Natural killer cell treated with Interleukin-12 subunit alpha and Interleukin-12 subunit beta and Interleukin-15 and Interleukin-18, amount 100 ng/mL, for 72 hours (primary cell): ENCODE results near the gene AGPAT1. TPM values are rescaled to one million over a fixed set of nuclear protein-coding genes. Genes with fewer than 3 reads are reported as not detected.

Experiments
- ATAC-seq, 2 donors: fragments of 150-1000 bp; cut with Tn5 transposase in 1 of 2; sonication (Bioruptor Pico), chemical (Tn5 transposase) in 1 of 2; 2 replicates each; pipeline ENCODE4 v1.10.0; 2021
- DNase-seq: peaks from one replicate; pipeline ENCODE4 v3.0.0; 2022; ENCODE audit warnings: low spot score
- H3K27ac Mint-ChIP-seq, 2 donors: 1 replicate in 1 of 2; 2 replicates in 1 of 2; pipeline ENCODE4 v1.8.0; 2022; ENCODE audit warnings: mixed read lengths in 2 of 2, mild to moderate bottlenecking in 1 of 2, moderate library complexity in 1 of 2
- H3K27me3 Mint-ChIP-seq, 2 donors: 1 replicate in 1 of 2; 2 replicates in 1 of 2; pipeline ENCODE4 v1.8.0; 2022; ENCODE audit warnings: mixed read lengths in 2 of 2
- H3K36me3 Mint-ChIP-seq: one replicate; pipeline ENCODE4 v1.8.0; 2022; ENCODE audit warnings: mixed read lengths
- H3K4me1 Mint-ChIP-seq, 2 donors: 1 replicate in 1 of 2; 2 replicates in 1 of 2; pipeline ENCODE4 v1.8.0; 2022; ENCODE audit warnings: low read depth in 2 of 2, mixed read lengths in 2 of 2, mild to moderate bottlenecking in 1 of 2
- H3K4me3 Mint-ChIP-seq: one replicate; pipeline ENCODE4 v1.8.0; 2022; ENCODE audit warnings: mixed read lengths
- H3K9me3 Mint-ChIP-seq: 2 replicates; pipeline ENCODE4 v1.8.0; 2022; ENCODE audit warnings: mixed read lengths
- total RNA-seq, 2 donors: library from RNA; stranded (reverse); gene quantifications; one replicate each; pipeline ENCODE4 v1.2.3, GENCODE V29; 2022

The AGPAT1 gene
- total RNA-seq = 10 to 100 TPM; 39.2 to 43.0 TPM

- peak within 1 kb of the TSS; percentile 93 for H3K4me3 Mint-ChIP-seq
- H3K36me3 Mint-ChIP-seq = no peaks in the 10 kb centered on the region
- no peaks in the 10 kb centered on the region for H3K27me3 Mint-ChIP-seq
- H3K27ac Mint-ChIP-seq = peak within 1 kb of the TSS; percentile 92 to 95
- peak; percentile 97 for DNase-seq
- H3K9me3 Mint-ChIP-seq = no peaks in the 10 kb centered on the region
- H3K4me1 Mint-ChIP-seq = peaks cover 60 to 61% of the 10 kb centered on the region in 2 donors
- ATAC-seq = peak; percentile 72 to 77
Observed at GRCh38 chr6:32175711-32176475, at the start of gene AGPAT1. TSS of gene AGPAT1 (minus strand) at chr6:32176084. CDS start at chr6:32171496, 4,588 bp downstream.

- DNase-seq (no peak), ATAC-seq (no peak)
- Mint-ChIP-seq H3K27ac (no peak overlapping the region), H3K4me1 (no peaks in the 10 kb centered on the region), H3K27me3 (no peaks in the 10 kb centered on the region), H3K9me3 (no peaks in the 10 kb centered on the region), H3K4me3 (no peak overlapping the region), H3K36me3 (no peaks in the 10 kb centered on the region)
Observed at GRCh38 chr6:32224696-32225095, 48.8 kb upstream of the AGPAT1 start.

- Mint-ChIP-seq H3K9me3 (no peaks in the 10 kb centered on the region), H3K4me1 (no peaks in the 10 kb centered on the region), H3K27ac (no peak within 1 kb of the TSS), H3K27me3 (no peaks in the 10 kb centered on the region), H3K36me3 (no peaks in the 10 kb centered on the region), H3K4me3 (no peak within 1 kb of the TSS)
- ATAC-seq = no peak
- DNase-seq = no peak
Observed at GRCh38 chr6:32223258-32224235, 47.7 kb upstream of the AGPAT1 start, which contains the start of gene NOTCH4. TSS of gene NOTCH4 (minus strand) at chr6:32224067. CDS start at chr6:32223928, 139 bp downstream.

- Mint-ChIP-seq H3K27ac (no peak overlapping the region), H3K4me3 (no peak overlapping the region), H3K27me3 (peaks cover 0 to 2% of the 10 kb centered on the region in 2 donors), H3K4me1 (no peaks in the 10 kb centered on the region), H3K9me3 (no peaks in the 10 kb centered on the region), H3K36me3 (no peaks in the 10 kb centered on the region)
- DNase-seq (no peak), ATAC-seq (no peak)
Observed at GRCh38 chr6:32222333-32223230, 46.7 kb upstream of the AGPAT1 start.

GRCh38 chr6:32220021-32220420 lies 44.1 kb upstream of the AGPAT1 start:
- peaks cover 0 to 4% of the 10 kb centered on the region in 2 donors for H3K4me1 Mint-ChIP-seq
- H3K27me3 Mint-ChIP-seq = peaks cover 0 to 3% of the 10 kb centered on the region in 2 donors
- DNase-seq (no peak), ATAC-seq (no peak)
- H3K9me3 Mint-ChIP-seq = no peaks in the 10 kb centered on the region
- no peak overlapping the region for H3K4me3 Mint-ChIP-seq
- no peak overlapping the region for H3K27ac Mint-ChIP-seq
- H3K36me3 Mint-ChIP-seq = no peaks in the 10 kb centered on the region

GRCh38 chr6:32218167-32218566 lies 42.3 kb upstream of the AGPAT1 start:
- peaks cover 0 to 4% of the 10 kb centered on the region in 2 donors for H3K4me1 Mint-ChIP-seq
- no peaks in the 10 kb centered on the region for H3K9me3 Mint-ChIP-seq
- H3K27me3 Mint-ChIP-seq = peaks cover 0 to 3% of the 10 kb centered on the region in 2 donors
- no peaks in the 10 kb centered on the region for H3K36me3 Mint-ChIP-seq
- DNase-seq = no peak
- no peak for ATAC-seq
- no peak overlapping the region for H3K27ac Mint-ChIP-seq
- no peak overlapping the region for H3K4me3 Mint-ChIP-seq

GRCh38 chr6:32216998-32217397 lies 41.1 kb upstream of the AGPAT1 start:
- Mint-ChIP-seq H3K36me3 (no peaks in the 10 kb centered on the region), H3K27ac (no peak overlapping the region), H3K4me3 (no peak overlapping the region), H3K4me1 (peaks cover 0 to 10% of the 10 kb centered on the region in 2 donors), H3K9me3 (no peaks in the 10 kb centered on the region), H3K27me3 (peaks cover 0 to 3% of the 10 kb centered on the region in 2 donors)
- DNase-seq (no peak), ATAC-seq (no peak)

- H3K27me3 Mint-ChIP-seq = peaks cover 0 to 3% of the 10 kb centered on the region in 2 donors
- ATAC-seq = no peak
- peaks cover 0 to 13% of the 10 kb centered on the region in 2 donors for H3K4me1 Mint-ChIP-seq
- no peak for DNase-seq
- H3K4me3 Mint-ChIP-seq = no peak overlapping the region
- H3K9me3 Mint-ChIP-seq = no peaks in the 10 kb centered on the region
- no peaks in the 10 kb centered on the region for H3K36me3 Mint-ChIP-seq
- no peak overlapping the region for H3K27ac Mint-ChIP-seq
Observed at GRCh38 chr6:32216285-32216684, 40.4 kb upstream of the AGPAT1 start.

GRCh38 chr6:32215617-32216016 lies 39.7 kb upstream of the AGPAT1 start:
- peaks cover 0 to 3% of the 10 kb centered on the region in 2 donors for H3K27me3 Mint-ChIP-seq
- no peaks in the 10 kb centered on the region for H3K36me3 Mint-ChIP-seq
- ATAC-seq (no peak), DNase-seq (no peak)
- peaks cover 0 to 13% of the 10 kb centered on the region in 2 donors for H3K4me1 Mint-ChIP-seq
- no peak overlapping the region for H3K4me3 Mint-ChIP-seq
- H3K27ac Mint-ChIP-seq = no peak overlapping the region
- no peaks in the 10 kb centered on the region for H3K9me3 Mint-ChIP-seq

GRCh38 chr6:32214126-32214525 lies 38.2 kb upstream of the AGPAT1 start:
- H3K27ac Mint-ChIP-seq = no peak overlapping the region

GRCh38 chr6:32213649-32214048 lies 37.8 kb upstream of the AGPAT1 start:
- DNase-seq = no peak
- peaks cover 0 to 13% of the 10 kb centered on the region in 2 donors for H3K4me1 Mint-ChIP-seq
- H3K27ac Mint-ChIP-seq = no peak overlapping the region
- no peaks in the 10 kb centered on the region for H3K9me3 Mint-ChIP-seq
- H3K36me3 Mint-ChIP-seq = no peaks in the 10 kb centered on the region
- no peak overlapping the region for H3K4me3 Mint-ChIP-seq
- peaks cover 0 to 3% of the 10 kb centered on the region in 2 donors for H3K27me3 Mint-ChIP-seq
- ATAC-seq = no peak

More at GRCh38 chr6:32214126-32214525, 38.2 kb upstream of the AGPAT1 start:
- Mint-ChIP-seq H3K4me1 (peaks cover 0 to 13% of the 10 kb centered on the region in 2 donors), H3K4me3 (no peak overlapping the region), H3K36me3 (no peaks in the 10 kb centered on the region), H3K9me3 (no peaks in the 10 kb centered on the region), H3K27me3 (peaks cover 0 to 3% of the 10 kb centered on the region in 2 donors)
- DNase-seq = no peak
- ATAC-seq = no peak

- ATAC-seq (peak in 1 of 2 donors; percentile 26), DNase-seq (no peak)
- Mint-ChIP-seq H3K4me3 (no peak overlapping the region), H3K36me3 (no peaks in the 10 kb centered on the region), H3K27me3 (no peaks in the 10 kb centered on the region), H3K4me1 (peaks cover 0 to 13% of the 10 kb centered on the region in 2 donors), H3K27ac (no peak overlapping the region), H3K9me3 (no peaks in the 10 kb centered on the region)
Observed at GRCh38 chr6:32212076-32212760, 36.3 kb upstream of the AGPAT1 start.
